GM12875 (cell line): ENCODE data around the gene NUDT7.

Source experiments
- H3K4me3 ChIP-seq: one replicate; pipeline ENCODE4 v1.5.1; 2011; ENCODE audit warnings: low read depth, low read length, control low read depth
- TF ChIP-seq, protein P1 (sequence below): IDR thresholded peaks from 2 replicates; pipeline ENCODE4 v1.5.1; 2011; ENCODE audit warnings: low read depth, mild to moderate bottlenecking, control low read depth, inconsistent platforms, low read length, moderate library complexity, borderline replicate concordance; ENCODE audit not compliant: insufficient read depth

NUDT7 gene

DNA sequence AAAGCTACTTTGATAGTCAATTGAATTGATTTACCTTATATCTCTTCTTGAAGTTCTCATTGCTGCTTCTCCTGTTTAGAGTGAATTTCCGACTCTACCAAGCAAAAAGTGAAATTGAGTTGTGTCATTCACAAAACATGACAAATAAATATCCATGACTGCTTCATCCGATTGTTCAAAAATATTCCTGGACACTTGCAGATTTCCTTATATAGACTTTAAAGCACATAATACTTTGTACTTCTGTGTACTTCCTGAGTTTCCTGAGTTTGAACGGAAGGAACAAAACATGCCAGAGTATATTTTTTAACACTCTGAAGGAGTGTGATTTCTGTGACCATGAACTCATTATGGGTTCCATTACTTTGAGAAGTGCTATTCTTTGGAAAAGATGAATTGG is 45.5 kb downstream of the NUDT7 start:
- no peak overlapping the region for H3K4me3 ChIP-seq
- TF ChIP-seq, protein P1, sequence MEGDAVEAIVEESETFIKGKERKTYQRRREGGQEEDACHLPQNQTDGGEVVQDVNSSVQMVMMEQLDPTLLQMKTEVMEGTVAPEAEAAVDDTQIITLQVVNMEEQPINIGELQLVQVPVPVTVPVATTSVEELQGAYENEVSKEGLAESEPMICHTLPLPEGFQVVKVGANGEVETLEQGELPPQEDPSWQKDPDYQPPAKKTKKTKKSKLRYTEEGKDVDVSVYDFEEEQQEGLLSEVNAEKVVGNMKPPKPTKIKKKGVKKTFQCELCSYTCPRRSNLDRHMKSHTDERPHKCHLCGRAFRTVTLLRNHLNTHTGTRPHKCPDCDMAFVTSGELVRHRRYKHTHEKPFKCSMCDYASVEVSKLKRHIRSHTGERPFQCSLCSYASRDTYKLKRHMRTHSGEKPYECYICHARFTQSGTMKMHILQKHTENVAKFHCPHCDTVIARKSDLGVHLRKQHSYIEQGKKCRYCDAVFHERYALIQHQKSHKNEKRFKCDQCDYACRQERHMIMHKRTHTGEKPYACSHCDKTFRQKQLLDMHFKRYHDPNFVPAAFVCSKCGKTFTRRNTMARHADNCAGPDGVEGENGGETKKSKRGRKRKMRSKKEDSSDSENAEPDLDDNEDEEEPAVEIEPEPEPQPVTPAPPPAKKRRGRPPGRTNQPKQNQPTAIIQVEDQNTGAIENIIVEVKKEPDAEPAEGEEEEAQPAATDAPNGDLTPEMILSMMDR: no peak

DNA sequence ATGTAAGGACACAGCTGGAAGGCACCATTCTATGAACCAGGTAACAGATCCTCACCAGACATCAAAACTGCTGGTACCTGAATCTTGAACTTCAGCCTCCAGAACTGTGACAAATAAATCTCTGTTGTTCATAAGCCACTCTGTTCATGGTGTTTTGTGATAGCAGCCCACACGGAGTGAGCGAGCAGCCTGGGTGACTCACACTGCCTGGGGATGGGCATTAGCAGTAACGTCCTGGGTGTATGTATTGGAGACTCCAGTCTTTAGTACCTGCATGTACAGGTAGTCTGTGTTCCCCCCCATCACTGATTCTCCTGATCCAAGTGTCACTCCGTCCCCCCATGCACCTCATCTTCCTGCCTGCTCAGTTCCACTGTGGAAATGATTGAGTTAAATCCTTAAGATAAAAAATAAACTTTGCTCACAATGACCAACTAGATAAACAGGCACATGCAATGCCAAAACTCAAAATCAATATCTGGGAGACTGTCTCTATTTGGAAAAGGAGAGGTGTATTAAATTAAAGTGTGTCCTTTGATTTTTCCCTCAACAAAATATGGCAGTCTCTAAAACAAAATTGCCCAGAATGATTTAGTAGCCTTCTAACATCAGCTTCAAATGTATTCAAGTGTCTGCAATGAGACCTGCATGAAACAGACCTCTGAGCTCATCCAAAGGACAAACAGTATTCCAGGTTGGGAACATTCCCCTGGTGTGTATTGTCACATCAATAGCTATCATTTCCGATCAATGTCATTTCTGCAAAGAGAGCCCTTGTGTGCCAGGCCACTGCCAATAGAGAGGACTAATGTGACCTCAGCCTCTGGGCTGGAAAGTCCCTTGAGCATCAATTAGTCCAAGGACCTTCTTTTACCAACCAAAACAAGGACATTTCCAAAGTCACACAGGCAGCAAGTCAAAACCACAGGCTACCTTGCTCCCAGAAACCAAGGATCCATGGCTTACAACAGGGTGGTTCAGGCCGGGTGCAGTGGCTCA is 53.9 kb downstream of the NUDT7 start:
- no peak overlapping the region for H3K4me3 ChIP-seq
- TF ChIP-seq, protein P1: no peak

DNA sequence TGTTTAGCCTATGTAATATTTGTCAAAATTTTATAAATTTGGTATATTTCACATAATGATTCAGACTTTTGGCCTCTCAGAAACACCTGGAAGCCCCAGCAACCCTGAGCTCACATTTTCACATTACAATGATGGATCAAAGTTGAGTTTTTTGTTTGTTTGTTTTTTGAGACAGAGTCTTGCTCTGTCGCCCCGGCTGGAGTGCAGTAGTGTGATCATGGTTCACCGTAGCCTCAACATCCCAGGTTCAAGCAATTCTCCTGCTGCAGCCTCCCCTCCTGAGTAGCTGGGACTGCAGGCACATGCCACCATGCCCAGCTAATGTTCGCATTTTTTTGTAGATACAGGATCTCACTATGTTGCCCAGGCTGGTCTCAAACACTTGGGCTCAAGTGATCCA is 55.4 kb downstream of the NUDT7 start:
- TF ChIP-seq, protein P1: no peak
- H3K4me3 ChIP-seq: no peak overlapping the region

DNA sequence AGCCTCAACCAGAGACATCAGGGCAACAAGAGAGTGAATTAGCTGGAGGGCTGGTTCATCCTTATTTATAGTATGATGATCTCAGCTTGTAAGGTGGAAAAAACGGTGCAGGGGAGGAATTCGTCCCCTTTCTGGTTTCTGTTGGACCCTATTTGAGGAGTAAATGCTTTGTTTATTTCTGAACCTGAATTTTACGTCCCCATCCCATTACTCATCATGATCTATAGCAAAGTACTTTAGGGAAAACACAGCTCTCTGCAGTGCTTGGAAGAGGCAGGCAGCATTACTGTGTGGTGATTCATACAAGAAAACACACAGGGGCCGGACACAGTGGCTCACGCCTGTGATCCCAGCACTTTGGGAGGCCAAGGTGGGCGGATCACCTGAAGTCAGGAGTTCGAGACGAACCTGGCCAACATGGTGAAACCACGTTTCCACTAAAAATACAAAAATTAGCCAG is 58.1 kb downstream of the NUDT7 start:
- TF ChIP-seq, protein P1: no peak
- H3K4me3 ChIP-seq: no peak overlapping the region

DNA sequence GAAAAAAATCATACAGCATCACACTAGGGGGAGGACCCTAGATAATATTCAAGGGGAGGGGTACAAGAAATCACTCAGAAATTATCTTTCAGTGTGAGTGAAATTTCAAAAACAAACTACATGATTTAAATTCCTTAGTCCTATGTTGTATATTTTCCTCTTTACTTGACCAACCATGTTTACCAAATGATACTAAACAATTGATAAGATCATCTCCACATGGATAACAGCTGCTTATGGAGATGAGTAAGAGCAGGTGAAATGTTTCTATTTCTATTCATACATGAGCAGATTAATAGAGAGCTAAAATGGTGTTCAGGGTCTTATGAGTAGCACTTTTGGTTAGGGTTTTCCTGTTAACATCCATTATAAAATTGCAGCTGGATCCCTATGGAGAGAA is 58.8 kb downstream of the NUDT7 start:
- H3K4me3 ChIP-seq: no peak overlapping the region
- TF ChIP-seq, protein P1: no peak

DNA sequence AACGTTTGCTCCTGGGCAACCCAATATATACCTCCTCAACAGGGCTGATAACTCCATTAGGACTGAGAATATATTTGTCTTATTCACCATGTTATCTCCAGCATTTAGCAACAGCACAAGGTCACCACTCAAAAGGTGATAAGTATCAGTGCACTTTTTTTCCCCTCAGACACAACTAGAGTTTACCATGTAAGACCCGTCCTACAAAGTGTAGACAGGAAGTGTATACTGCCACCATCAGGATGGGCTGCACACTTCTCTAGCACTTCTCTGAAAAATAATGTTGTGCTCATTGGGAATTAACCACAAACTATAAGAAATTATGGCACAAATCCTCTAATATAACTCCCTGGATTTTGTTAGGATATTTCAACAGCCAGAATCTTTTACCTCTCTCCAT is 60.4 kb downstream of the NUDT7 start:
- H3K4me3 ChIP-seq: no peak overlapping the region
- TF ChIP-seq, protein P1: 0 out of 2 replicates have a peak, but pooled peaks have one; percentile 23
